Adrenal gland (tissue), 5 donors: Measurements from ENCODE around the gene KCTD20.

Experiments
- POLR2A ChIP-seq, 2 donors: fragments of 450-650 bp; IDR thresholded peaks; one replicate each; pipeline ENCODE4 v1.6.1; 2017; ENCODE audit warnings: antibody characterized with exemption in 2 of 2, mild to moderate bottlenecking in 2 of 2, moderate library complexity in 1 of 2
- TF ChIP-seq, protein P1 (sequence below), 6 experiments: fragments of 450-650 bp in 4 of 6; fragments of 200-600 bp in 2 of 6; sonication (generic) in 1 of 6; IDR thresholded peaks; 1 replicate in 5 of 6; 2 replicates in 1 of 6; pipeline versions ENCODE4 v1.5.1 to v1.8.0; 2016 to 2021; ENCODE audit warnings: antibody characterized with exemption in 6 of 6, mild to moderate bottlenecking in 2 of 6, moderate library complexity in 1 of 6
- donor health status: DM: no; HTN: no; CAD: no.

DNA sequence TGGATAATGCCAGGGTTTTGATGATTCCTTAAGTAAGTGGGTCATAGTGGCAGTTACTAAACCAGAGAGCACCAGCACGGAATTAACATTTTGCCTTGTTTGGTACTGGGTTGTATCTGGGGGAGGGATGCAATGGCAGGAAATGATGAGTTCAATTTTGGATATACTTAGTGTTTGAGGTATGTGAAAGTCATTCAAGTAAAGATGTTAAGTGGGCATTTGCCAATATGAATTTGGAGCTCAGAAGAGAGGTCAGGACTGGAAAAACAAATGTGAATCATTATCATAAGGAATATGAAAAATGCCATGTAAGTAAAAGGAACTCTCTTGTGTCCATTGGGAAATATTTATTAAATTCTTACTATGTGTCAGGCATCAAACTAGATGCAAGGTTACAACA is 6.3 kb upstream of the KCTD20 start:
- TF ChIP-seq, protein P1, sequence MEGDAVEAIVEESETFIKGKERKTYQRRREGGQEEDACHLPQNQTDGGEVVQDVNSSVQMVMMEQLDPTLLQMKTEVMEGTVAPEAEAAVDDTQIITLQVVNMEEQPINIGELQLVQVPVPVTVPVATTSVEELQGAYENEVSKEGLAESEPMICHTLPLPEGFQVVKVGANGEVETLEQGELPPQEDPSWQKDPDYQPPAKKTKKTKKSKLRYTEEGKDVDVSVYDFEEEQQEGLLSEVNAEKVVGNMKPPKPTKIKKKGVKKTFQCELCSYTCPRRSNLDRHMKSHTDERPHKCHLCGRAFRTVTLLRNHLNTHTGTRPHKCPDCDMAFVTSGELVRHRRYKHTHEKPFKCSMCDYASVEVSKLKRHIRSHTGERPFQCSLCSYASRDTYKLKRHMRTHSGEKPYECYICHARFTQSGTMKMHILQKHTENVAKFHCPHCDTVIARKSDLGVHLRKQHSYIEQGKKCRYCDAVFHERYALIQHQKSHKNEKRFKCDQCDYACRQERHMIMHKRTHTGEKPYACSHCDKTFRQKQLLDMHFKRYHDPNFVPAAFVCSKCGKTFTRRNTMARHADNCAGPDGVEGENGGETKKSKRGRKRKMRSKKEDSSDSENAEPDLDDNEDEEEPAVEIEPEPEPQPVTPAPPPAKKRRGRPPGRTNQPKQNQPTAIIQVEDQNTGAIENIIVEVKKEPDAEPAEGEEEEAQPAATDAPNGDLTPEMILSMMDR (IDR thresholded peaks at IDR 0.05) = no peak
- TF ChIP-seq POLR2A (IDR thresholded peaks at IDR 0.05) = no peak
